Stimulated activated effector memory CD8-positive, alpha-beta T cell treated with anti-CD3 and anti-CD28 coated beads, Interleukin-12 subunit alpha, Interleukin-12 subunit beta, amount 100 ng/mL, for 72 hours (primary cell): Measurements from ENCODE around the gene CNTN4.

Source experiments
- ATAC-seq: fragments of 150-1000 bp; cut with Tn5 transposase; 2 replicates; pipeline ENCODE4 v1.10.0; 2021
- DNase-seq, 2 donors: peaks; one replicate each; pipeline ENCODE4 v3.0.0; 2021 to 2022; ENCODE audit warnings: low spot score in 2 of 2
- H3K27ac Mint-ChIP-seq: one replicate; pipeline ENCODE4 v1.8.0; 2022; ENCODE audit warnings: mild to moderate bottlenecking, mixed read lengths
- H3K36me3 Mint-ChIP-seq: one replicate; pipeline ENCODE4 v1.8.0; 2022; ENCODE audit warnings: mild to moderate bottlenecking, mixed read lengths
- H3K4me1 Mint-ChIP-seq: one replicate; pipeline ENCODE4 v1.8.0; 2022; ENCODE audit warnings: mixed read lengths
- H3K4me3 Mint-ChIP-seq: one replicate; pipeline ENCODE4 v1.8.0; 2022; ENCODE audit warnings: mild to moderate bottlenecking, mixed read lengths
- H3K9me3 Mint-ChIP-seq: one replicate; pipeline ENCODE4 v1.8.0; 2022; ENCODE audit warnings: mixed read lengths

CNTN4 gene

GRCh38 chr3:2205692-2206091 is 107.0 kb downstream of the CNTN4 start:
- no peak overlapping the region for H3K4me3 Mint-ChIP-seq
- no peaks in the 10 kb centered on the region for H3K4me1 Mint-ChIP-seq
- DNase-seq: no peak
- no peaks in the 10 kb centered on the region for H3K9me3 Mint-ChIP-seq
- ATAC-seq: no peak
- H3K36me3 Mint-ChIP-seq: no peaks in the 10 kb centered on the region
- H3K27ac Mint-ChIP-seq: no peak overlapping the region

GRCh38 chr3:2206536-2206935 is 107.9 kb downstream of the CNTN4 start:
- Mint-ChIP-seq H3K27ac (no peak overlapping the region), H3K36me3 (no peaks in the 10 kb centered on the region), H3K4me3 (no peak overlapping the region), H3K9me3 (no peaks in the 10 kb centered on the region), H3K4me1 (no peaks in the 10 kb centered on the region)
- DNase-seq (no peak), ATAC-seq (no peak)

GRCh38 chr3:2211568-2211967 is 112.9 kb downstream of the CNTN4 start:
- ATAC-seq (no peak), DNase-seq (no peak)
- Mint-ChIP-seq H3K27ac (no peak overlapping the region), H3K36me3 (no peaks in the 10 kb centered on the region), H3K9me3 (peaks cover 3% of the 10 kb centered on the region), H3K4me3 (no peak overlapping the region), H3K4me1 (no peaks in the 10 kb centered on the region)

GRCh38 chr3:2212206-2212605 is 113.5 kb downstream of the CNTN4 start:
- Mint-ChIP-seq H3K4me1 (no peaks in the 10 kb centered on the region), H3K27ac (no peak overlapping the region), H3K36me3 (no peaks in the 10 kb centered on the region), H3K4me3 (no peak overlapping the region), H3K9me3 (peaks cover 3% of the 10 kb centered on the region)
- DNase-seq: no peak
- no peak for ATAC-seq

- no peaks in the 10 kb centered on the region for H3K36me3 Mint-ChIP-seq
- H3K4me3 Mint-ChIP-seq: no peak overlapping the region
- H3K9me3 Mint-ChIP-seq: peaks cover 11% of the 10 kb centered on the region
- DNase-seq: no peak
- H3K27ac Mint-ChIP-seq: no peak overlapping the region
- no peak for ATAC-seq
- H3K4me1 Mint-ChIP-seq: no peaks in the 10 kb centered on the region
These were observed 119.7 kb downstream of the CNTN4 start for GRCh38 chr3:2218375-2218774.

GRCh38 chr3:2218816-2219215 is 120.2 kb downstream of the CNTN4 start:
- DNase-seq (no peak), ATAC-seq (no peak)
- Mint-ChIP-seq H3K9me3 (peaks cover 11% of the 10 kb centered on the region), H3K36me3 (no peaks in the 10 kb centered on the region), H3K4me3 (no peak overlapping the region), H3K27ac (no peak overlapping the region), H3K4me1 (no peaks in the 10 kb centered on the region)

GRCh38 chr3:2236203-2236602 is 137.5 kb downstream of the CNTN4 start:
- ATAC-seq (no peak), DNase-seq (no peak)
- H3K27ac Mint-ChIP-seq: no peak overlapping the region
- no peaks in the 10 kb centered on the region for H3K4me1 Mint-ChIP-seq
- H3K36me3 Mint-ChIP-seq: no peaks in the 10 kb centered on the region
- no peak overlapping the region for H3K4me3 Mint-ChIP-seq
- H3K9me3 Mint-ChIP-seq: no peaks in the 10 kb centered on the region

GRCh38 chr3:2244137-2244536 is 145.5 kb downstream of the CNTN4 start:
- H3K36me3 Mint-ChIP-seq: no peaks in the 10 kb centered on the region
- no peak overlapping the region for H3K27ac Mint-ChIP-seq
- no peaks in the 10 kb centered on the region for H3K4me1 Mint-ChIP-seq
- ATAC-seq (no peak), DNase-seq (no peak)
- no peak overlapping the region for H3K4me3 Mint-ChIP-seq
- no peaks in the 10 kb centered on the region for H3K9me3 Mint-ChIP-seq

- no peaks in the 10 kb centered on the region for H3K4me1 Mint-ChIP-seq
- H3K4me3 Mint-ChIP-seq: no peak overlapping the region
- H3K36me3 Mint-ChIP-seq: no peaks in the 10 kb centered on the region
- no peak for DNase-seq
- ATAC-seq: no peak
- H3K27ac Mint-ChIP-seq: no peak overlapping the region
- H3K9me3 Mint-ChIP-seq: no peaks in the 10 kb centered on the region
These were observed 148.4 kb downstream of the CNTN4 start for GRCh38 chr3:2246873-2247648.

- Mint-ChIP-seq H3K9me3 (no peaks in the 10 kb centered on the region), H3K36me3 (no peaks in the 10 kb centered on the region), H3K4me1 (no peaks in the 10 kb centered on the region), H3K27ac (no peak overlapping the region), H3K4me3 (no peak overlapping the region)
- DNase-seq (no peak), ATAC-seq (no peak)
These were observed 149.2 kb downstream of the CNTN4 start for GRCh38 chr3:2247831-2248230.

GRCh38 chr3:2250783-2251182 is 152.1 kb downstream of the CNTN4 start:
- no peaks in the 10 kb centered on the region for H3K36me3 Mint-ChIP-seq
- peaks cover 3% of the 10 kb centered on the region for H3K9me3 Mint-ChIP-seq
- H3K4me1 Mint-ChIP-seq: no peaks in the 10 kb centered on the region
- H3K4me3 Mint-ChIP-seq: no peak overlapping the region
- ATAC-seq: no peak
- no peak for DNase-seq
- no peak overlapping the region for H3K27ac Mint-ChIP-seq

GRCh38 chr3:2261747-2262146 is 163.1 kb downstream of the CNTN4 start:
- Mint-ChIP-seq H3K4me1 (no peaks in the 10 kb centered on the region), H3K27ac (no peak overlapping the region), H3K36me3 (no peaks in the 10 kb centered on the region), H3K9me3 (peaks cover 7% of the 10 kb centered on the region), H3K4me3 (no peak overlapping the region)
- DNase-seq: no peak
- ATAC-seq: no peak

GRCh38 chr3:2262204-2262603 is 163.5 kb downstream of the CNTN4 start:
- Mint-ChIP-seq H3K4me1 (no peaks in the 10 kb centered on the region), H3K36me3 (no peaks in the 10 kb centered on the region), H3K9me3 (peaks cover 7% of the 10 kb centered on the region), H3K4me3 (no peak overlapping the region), H3K27ac (no peak overlapping the region)
- DNase-seq: no peak
- ATAC-seq: no peak

GRCh38 chr3:2266606-2267005 is 167.9 kb downstream of the CNTN4 start:
- ATAC-seq (no peak), DNase-seq (no peak)
- Mint-ChIP-seq H3K4me3 (no peak overlapping the region), H3K4me1 (no peaks in the 10 kb centered on the region), H3K27ac (no peak overlapping the region), H3K9me3 (peaks cover 7% of the 10 kb centered on the region), H3K36me3 (no peaks in the 10 kb centered on the region)

- H3K36me3 Mint-ChIP-seq: no peaks in the 10 kb centered on the region
- no peak for ATAC-seq
These were observed 170.1 kb downstream of the CNTN4 start for GRCh38 chr3:2268779-2269178.

GRCh38 chr3:2274526-2274925 is 175.9 kb downstream of the CNTN4 start:
- no peak overlapping the region for H3K4me3 Mint-ChIP-seq
- H3K4me1 Mint-ChIP-seq: no peaks in the 10 kb centered on the region
- no peak for ATAC-seq
- peaks cover 4% of the 10 kb centered on the region for H3K9me3 Mint-ChIP-seq
- DNase-seq: no peak
- no peak overlapping the region for H3K27ac Mint-ChIP-seq
- no peaks in the 10 kb centered on the region for H3K36me3 Mint-ChIP-seq

More at GRCh38 chr3:2268779-2269178, 170.1 kb downstream of the CNTN4 start:
- Mint-ChIP-seq H3K4me3 (no peak overlapping the region), H3K4me1 (no peaks in the 10 kb centered on the region), H3K9me3 (peaks cover under 1% of the 10 kb centered on the region), H3K27ac (no peak overlapping the region)
- DNase-seq: no peak

- H3K27ac Mint-ChIP-seq: no peak overlapping the region
- no peaks in the 10 kb centered on the region for H3K4me1 Mint-ChIP-seq
- H3K9me3 Mint-ChIP-seq: peaks cover 8% of the 10 kb centered on the region
- DNase-seq: no peak
- no peak overlapping the region for H3K4me3 Mint-ChIP-seq
- H3K36me3 Mint-ChIP-seq: no peaks in the 10 kb centered on the region
- no peak for ATAC-seq
These were observed 185.2 kb downstream of the CNTN4 start for GRCh38 chr3:2283818-2284217.
